HG02588 (cell line): Measurements from ENCODE around the gene MN1.
"Not testable (repeated sequence)": the region's sequence is repeated elsewhere in the genome, so short reads cannot be mapped to it uniquely, and the experiment has no call there.

Experiments
- ATAC-seq: cut with Tn5 transposase; IDR thresholded peaks from one replicate; pipeline ENCODE4 v1.9.1; 2021; ENCODE audit warnings: mild to moderate bottlenecking, moderate library complexity; ENCODE audit not compliant: unreplicated experiment

The MN1 gene

DNA sequence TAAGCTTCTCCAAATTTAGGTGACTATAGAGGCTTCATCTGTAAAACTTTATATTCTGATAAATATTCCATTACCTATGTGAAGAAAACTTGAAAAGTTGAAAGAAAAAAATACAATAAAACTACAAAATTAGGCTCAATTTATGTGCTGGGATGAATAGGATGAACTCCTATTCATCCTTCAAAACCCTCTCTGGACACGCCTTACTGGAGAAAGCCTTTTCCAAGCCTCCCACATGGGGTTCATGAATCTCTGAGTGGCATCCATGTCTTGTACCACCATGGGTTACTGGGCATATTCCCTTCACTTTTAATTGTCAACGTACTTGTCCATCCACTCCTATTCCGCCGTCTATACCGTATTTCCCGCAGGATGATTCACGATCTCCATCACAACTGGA, 55.7 kb downstream of the MN1 start:
- no peak for ATAC-seq

GRCh38 chr22:27745154-27745553, 56.4 kb downstream of the MN1 start:
- no peak for ATAC-seq

- not testable (repeated sequence) for ATAC-seq
These were observed 57.5 kb downstream of the MN1 start for GRCh38 chr22:27744078-27744477.

- no peak for ATAC-seq
These were observed 61.3 kb downstream of the MN1 start for GRCh38 chr22:27740202-27740748.

GRCh38 chr22:27737521-27737920, 64.0 kb downstream of the MN1 start:
- ATAC-seq = no peak

DNA sequence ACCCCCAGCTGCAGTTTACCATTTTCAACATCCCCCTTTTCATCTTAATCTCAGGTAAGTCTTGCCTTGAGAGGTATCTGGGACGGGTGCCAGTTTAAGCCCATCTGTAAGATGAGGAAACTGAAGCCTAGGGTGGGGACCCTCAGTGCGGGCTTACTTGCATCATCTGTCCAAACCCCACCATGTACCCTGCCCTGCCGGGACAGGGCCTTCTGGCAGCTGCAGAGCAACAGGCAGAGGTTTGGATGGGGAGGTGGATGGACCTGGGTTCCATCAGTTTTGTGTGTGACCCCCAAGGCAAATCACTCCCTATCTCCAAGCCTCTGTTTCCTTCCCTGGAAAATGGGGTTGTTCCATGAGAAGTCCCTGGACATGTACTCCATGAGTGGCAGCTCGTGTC, 67.5 kb downstream of the MN1 start:
- no peak for ATAC-seq

DNA sequence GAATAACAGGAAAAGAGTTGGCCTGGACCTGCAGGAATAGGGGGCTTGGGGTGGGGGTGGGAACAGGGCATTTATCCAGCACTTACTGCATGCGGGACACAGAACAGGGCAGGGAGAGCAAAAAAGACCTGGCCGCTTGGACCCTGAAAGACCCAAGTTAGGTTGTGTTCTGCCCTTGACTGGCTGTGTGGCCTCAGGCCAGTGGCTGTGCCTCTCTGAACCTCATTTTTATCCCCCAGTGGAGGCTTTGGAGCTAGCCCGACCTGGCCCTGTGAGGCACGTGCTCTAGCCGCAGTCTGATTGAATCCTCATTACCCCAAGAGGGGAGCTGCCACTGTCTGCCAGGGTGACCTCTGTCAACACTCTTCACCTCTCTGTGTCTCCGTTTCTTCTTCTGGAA, 68.7 kb downstream of the MN1 start:
- ATAC-seq = no peak

GRCh38 chr22:27732391-27732790, 69.2 kb downstream of the MN1 start:
- no peak for ATAC-seq

- ATAC-seq = no peak
These were observed 69.9 kb downstream of the MN1 start for GRCh38 chr22:27731621-27732020.

- no peak for ATAC-seq
These were observed 70.7 kb downstream of the MN1 start for GRCh38 chr22:27730641-27731433.

DNA sequence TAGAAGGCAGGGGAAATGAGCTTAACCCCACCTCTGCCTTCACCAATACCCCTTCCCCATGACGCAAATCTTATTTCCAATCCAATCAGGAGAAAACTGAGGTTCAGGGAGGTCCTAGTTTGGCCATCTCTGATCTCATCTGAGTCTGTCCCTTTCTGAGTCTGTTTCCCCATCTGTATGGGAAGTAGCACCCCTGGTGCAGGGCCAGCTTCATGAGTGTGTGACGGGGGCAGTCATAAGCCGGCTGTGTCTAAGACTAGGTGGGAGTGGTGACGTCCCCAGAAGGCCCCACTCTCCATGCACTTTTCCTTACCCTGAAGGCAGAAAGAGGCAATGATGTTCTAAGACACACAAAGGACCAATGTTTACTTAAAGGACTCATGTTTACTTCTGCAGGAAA, 72.3 kb downstream of the MN1 start:
- ATAC-seq = no peak

DNA sequence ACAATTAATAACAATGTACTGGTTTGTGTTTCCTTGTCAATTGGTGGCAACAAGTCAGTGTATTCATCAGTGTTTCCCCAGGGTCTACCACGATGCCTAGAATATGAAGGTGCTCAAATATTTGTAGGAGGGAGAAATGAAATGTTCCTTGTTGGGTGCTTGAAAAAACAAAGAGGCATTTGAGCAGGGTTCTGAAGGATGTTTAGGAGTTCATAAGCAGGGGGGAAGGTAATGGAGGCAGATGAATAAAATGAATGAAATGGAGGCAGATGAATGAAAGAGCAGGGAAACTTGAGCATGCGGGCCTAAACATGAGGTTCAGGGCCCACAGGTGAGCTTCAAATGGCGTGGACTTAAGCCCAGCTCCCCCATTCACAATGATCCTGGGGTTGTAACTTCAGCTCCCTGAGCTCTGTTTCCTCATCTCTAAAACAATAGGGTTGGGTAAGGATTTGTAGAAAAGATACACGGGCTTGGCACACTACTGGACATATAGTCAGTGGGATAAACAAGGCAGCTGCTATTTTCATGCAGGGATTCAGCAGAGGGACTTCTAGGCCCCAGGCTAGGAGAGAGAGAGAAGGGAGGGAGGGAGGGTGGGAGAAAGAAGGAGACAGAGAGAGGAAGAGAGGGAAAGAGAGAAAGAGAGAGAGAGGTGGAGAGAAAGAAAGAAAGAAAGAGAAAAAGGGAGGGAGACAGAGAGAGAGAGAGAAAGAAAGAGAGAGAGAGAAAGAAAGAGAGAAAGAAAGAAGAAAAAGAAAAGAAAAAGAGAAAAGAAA, 73.7 kb downstream of the MN1 start:
- no peak for ATAC-seq

- no peak for ATAC-seq
These were observed 74.7 kb downstream of the MN1 start for GRCh38 chr22:27726686-27727449.

GRCh38 chr22:27726331-27726685, 75.2 kb downstream of the MN1 start:
- ATAC-seq = no peak

DNA sequence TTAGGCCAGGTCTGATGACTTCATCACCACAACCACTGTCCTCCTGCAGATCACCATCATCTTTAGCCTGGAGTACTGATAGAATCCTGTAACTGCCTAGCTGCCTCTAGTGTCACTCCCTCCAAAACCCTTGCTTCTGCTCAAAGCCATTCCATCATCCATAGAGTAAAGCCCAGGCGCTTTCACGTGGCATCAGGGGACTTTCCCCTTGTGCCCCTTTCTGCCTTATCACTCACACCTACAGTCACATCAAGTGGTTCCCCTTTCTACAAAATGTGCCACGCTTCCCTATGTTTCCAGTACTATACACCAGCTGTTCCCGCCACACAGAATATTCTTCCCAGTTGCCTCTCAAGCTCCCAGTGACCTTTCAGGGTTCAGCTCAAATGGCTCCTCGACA, 75.9 kb downstream of the MN1 start:
- no peak for ATAC-seq

GRCh38 chr22:27724709-27725108, 76.8 kb downstream of the MN1 start:
- no peak for ATAC-seq

GRCh38 chr22:27724157-27724556, 77.4 kb downstream of the MN1 start:
- ATAC-seq = no peak

DNA sequence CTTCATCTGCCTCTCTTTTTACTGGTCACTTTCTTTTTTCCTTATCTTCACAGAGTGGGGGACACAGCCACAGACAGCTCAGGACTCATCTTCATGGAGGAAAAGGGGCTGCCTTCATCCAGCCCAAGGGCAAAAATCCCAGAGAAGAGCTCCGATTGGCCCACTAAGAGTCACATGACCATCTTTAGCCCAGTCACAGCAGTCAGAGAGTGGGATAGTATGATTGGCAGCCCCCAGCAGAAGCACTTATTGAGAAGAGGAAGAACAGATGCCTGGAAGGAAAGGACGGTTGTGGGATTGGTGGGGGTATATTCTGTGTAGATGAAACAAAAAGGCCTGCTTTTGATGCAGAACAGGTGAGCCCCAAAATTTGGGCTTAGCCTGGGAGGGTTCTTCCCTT, 77.8 kb downstream of the MN1 start:
- ATAC-seq = no peak

DNA sequence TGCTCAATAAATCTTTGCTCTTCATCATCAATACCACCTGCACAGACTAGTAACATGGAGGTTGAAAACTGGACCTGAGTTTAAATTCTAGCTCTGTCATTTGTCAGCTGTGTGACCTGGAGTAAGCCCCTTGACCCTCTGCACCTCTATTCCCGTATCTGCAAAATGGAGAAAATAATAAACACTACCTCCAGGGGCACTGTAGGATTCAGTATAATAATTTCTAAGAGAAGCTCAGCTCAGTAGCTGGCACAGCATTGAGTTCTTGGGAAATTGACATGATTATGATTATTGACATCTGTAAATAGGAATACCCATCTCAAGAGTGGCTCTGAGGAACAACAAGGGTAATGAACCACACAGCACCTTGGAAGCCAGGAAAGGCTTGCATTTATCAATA, 78.4 kb downstream of the MN1 start:
- ATAC-seq = no peak

- no peak for ATAC-seq
These were observed 80.7 kb downstream of the MN1 start for GRCh38 chr22:27720860-27721259.

DNA sequence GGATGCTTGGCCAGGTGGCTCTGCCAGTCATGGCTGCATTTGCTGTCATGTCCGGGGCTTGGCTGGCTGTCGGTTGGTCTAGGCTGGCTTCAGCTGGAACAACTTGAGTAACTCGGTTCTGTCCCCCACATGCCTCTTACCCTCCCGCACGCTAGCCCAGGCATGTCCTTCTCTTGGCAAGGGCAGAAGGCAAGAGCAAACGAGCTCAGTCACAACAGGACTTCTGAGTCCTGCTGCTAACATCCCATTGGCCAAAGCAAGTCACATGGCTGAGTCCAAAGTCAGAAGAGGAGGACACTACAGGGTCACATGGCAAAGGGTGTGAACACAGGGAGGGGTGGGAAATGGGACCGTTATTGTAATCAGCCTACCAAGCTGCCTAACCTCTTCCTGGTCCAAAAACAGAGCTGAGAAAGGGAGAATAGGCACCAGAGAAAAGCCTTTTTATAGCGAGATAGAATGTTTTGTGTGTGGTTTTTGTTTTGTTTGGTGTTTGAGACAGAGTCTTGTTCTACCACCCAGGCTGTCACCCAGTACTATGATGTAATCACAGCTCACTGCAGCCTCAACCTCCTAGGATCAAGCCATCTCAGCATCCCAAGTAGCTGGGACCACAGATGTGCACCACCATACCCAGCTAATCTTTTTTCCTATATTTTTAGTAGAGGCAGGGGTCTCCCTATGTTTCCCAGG, 81.9 kb downstream of the MN1 start:
- ATAC-seq = no peak
